Dendritic cell treated with granulocyte-macrophage colony-stimulating factor and Interleukin-4, amounts not matched to agents 40 ng/mL and 50 ng/mL, for 4 days (primary cell): ENCODE data around the gene APOBEC3C.
"Not testable (repeated sequence)": the region's sequence is repeated elsewhere in the genome, so short reads cannot be mapped to it uniquely, and the experiment has no call there.

Source experiments
- H3K27ac Mint-ChIP-seq: one replicate; pipeline ENCODE4 v1.8.0; 2022; ENCODE audit warnings: mild to moderate bottlenecking, mixed read lengths
- H3K27me3 Mint-ChIP-seq: one replicate; pipeline ENCODE4 v1.8.0; 2022; ENCODE audit warnings: mild to moderate bottlenecking, mixed read lengths
- H3K36me3 Mint-ChIP-seq: one replicate; pipeline ENCODE4 v1.8.0; 2022; ENCODE audit warnings: low read depth, mixed read lengths
- H3K4me1 Mint-ChIP-seq: one replicate; pipeline ENCODE4 v1.8.0; 2022; ENCODE audit warnings: low read depth, mixed read lengths
- H3K4me3 Mint-ChIP-seq: one replicate; pipeline ENCODE4 v1.8.0; 2022; ENCODE audit warnings: mild to moderate bottlenecking, moderate library complexity, mixed read lengths
- H3K9me3 Mint-ChIP-seq: one replicate; pipeline ENCODE4 v1.8.0; 2022; ENCODE audit warnings: mixed read lengths
- intact Hi-C: fragments of 100-400 bp; cut with micrococcal nuclease; formaldehyde crosslinking; loops from one replicate; pipeline ENCODE4 v1.15.0; 2022

The APOBEC3C gene

GRCh38 chr22:39040538-39041296 is 26.7 kb downstream of the APOBEC3C start, which contains the start of gene APOBEC3F:
APOBEC3F (plus strand) TSS chr22:39040864; CDS start chr22:39040961, 97 bp downstream.
- H3K27ac Mint-ChIP-seq = peak within 1 kb of the TSS; percentile 81
- peaks cover 38% of the 10 kb centered on the region for H3K4me1 Mint-ChIP-seq
- H3K4me3 Mint-ChIP-seq = peak within 1 kb of the TSS; percentile 81
- peaks cover 18% of the 10 kb centered on the region for H3K36me3 Mint-ChIP-seq
- H3K27me3 Mint-ChIP-seq, intact Hi-C loops, H3K9me3 Mint-ChIP-seq: not testable (repeated sequence)

- H3K27ac Mint-ChIP-seq = peak overlapping the region; percentile 81
- peaks cover 41% of the 10 kb centered on the region for H3K4me1 Mint-ChIP-seq
- peaks cover 25% of the 10 kb centered on the region for H3K36me3 Mint-ChIP-seq
- H3K4me3 Mint-ChIP-seq = no peak overlapping the region
- no peaks in the 10 kb centered on the region for H3K27me3 Mint-ChIP-seq
- H3K9me3 Mint-ChIP-seq = no peaks in the 10 kb centered on the region
- intact Hi-C loops = no loop called here
Measured at GRCh38 chr22:39041908-39042307, 27.9 kb downstream of the APOBEC3C start.

DNA sequence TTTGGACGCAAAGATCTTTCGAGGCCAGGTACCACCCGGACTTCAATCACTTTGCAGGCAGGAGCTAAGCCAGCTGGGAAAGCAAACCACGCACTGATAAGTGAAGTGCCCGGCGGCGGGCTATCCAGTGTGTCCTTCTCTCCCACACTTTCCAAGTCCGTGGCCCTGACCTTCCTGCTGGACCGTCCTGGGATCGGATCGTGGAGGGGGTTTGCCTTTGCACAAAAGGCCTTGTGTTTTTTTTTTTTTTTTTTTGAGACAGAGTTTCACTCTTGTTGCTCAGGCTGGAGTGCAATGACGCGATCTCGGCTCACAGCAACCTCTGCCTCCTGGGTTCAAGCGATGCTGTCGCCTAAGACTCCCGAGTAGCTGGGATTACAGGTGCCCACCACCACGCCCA is 29.0 kb downstream of the APOBEC3C start:
- Mint-ChIP-seq H3K36me3 (peaks cover 25% of the 10 kb centered on the region), H3K4me1 (peaks cover 42% of the 10 kb centered on the region)
- intact Hi-C loops, H3K9me3 Mint-ChIP-seq, H3K4me3 Mint-ChIP-seq, H3K27ac Mint-ChIP-seq, H3K27me3 Mint-ChIP-seq: not testable (repeated sequence)

DNA sequence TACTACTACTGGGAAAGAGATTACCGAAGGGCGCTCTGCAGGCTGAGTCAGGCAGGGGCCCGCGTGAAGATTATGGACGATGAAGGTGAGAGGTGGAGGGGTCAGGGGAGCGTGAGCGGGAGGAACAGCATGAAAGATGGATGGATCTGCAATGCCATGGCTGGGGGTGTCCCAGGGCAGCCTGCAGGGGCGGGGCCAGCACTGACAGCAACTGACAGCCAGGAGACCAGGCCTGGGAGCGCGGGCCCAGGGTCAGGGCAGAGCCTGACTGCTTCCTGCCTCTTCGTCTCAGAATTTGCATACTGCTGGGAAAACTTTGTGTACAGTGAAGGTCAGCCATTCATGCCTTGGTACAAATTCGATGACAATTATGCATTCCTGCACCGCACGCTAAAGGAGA is 31.1 kb downstream of the APOBEC3C start:
- H3K27me3 Mint-ChIP-seq, H3K27ac Mint-ChIP-seq, H3K9me3 Mint-ChIP-seq, intact Hi-C loops, H3K4me3 Mint-ChIP-seq: not testable (repeated sequence)
- Mint-ChIP-seq H3K4me1 (peaks cover 34% of the 10 kb centered on the region), H3K36me3 (peaks cover 25% of the 10 kb centered on the region)

DNA sequence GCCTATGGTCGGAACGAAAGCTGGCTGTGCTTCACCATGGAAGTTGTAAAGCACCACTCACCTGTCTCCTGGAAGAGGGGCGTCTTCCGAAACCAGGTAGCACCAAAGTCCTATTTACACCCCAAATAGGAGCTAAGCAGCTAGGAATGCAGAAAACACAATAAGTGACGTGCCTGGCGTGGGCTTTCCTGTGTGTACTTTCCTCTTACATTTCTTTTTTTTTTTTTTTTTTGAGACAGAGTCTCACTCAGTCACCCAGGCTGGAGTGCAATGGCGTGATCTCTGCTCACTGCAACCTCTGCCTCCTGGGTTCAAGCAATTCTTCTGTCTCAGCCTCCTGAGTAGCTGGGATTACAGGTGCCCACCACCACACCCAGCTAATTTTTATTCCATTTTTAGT is 35.4 kb downstream of the APOBEC3C start:
- intact Hi-C loops, H3K27ac Mint-ChIP-seq, H3K4me3 Mint-ChIP-seq, H3K9me3 Mint-ChIP-seq: not testable (repeated sequence)
- H3K4me1 Mint-ChIP-seq = peaks cover 29% of the 10 kb centered on the region
- H3K27me3 Mint-ChIP-seq = peaks cover 17% of the 10 kb centered on the region
- H3K36me3 Mint-ChIP-seq = peaks cover 19% of the 10 kb centered on the region

GRCh38 chr22:39051844-39052495 is 37.9 kb downstream of the APOBEC3C start:
- intact Hi-C loops, H3K4me3 Mint-ChIP-seq, H3K27ac Mint-ChIP-seq, H3K36me3 Mint-ChIP-seq, H3K4me1 Mint-ChIP-seq, H3K9me3 Mint-ChIP-seq: not testable (repeated sequence)
- peaks cover 17% of the 10 kb centered on the region for H3K27me3 Mint-ChIP-seq

DNA sequence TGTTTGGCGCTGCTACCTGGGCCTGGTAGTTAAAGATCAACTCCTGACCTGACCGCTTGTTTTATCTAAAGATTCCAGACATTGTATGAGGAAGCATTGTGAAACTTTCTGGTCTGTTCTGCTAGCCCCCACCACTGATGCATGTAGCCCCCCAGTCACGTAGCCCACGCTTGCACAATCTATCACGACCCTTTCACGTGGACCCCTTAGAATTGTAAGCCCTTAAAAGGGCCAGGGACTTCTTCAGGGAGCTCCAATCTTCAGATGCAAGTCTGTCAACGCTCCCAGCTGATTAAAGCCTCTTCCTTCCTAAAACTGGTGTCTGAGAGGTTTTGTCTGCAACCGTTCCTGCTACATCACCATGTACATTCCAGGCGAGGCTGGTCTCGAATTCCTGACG is 41.6 kb downstream of the APOBEC3C start:
- no peaks in the 10 kb centered on the region for H3K9me3 Mint-ChIP-seq
- no peak overlapping the region for H3K4me3 Mint-ChIP-seq
- H3K27me3 Mint-ChIP-seq = peaks cover 14% of the 10 kb centered on the region
- no peak overlapping the region for H3K27ac Mint-ChIP-seq
- no peaks in the 10 kb centered on the region for H3K36me3 Mint-ChIP-seq
- intact Hi-C loops = no loop called here
- peaks cover 7% of the 10 kb centered on the region for H3K4me1 Mint-ChIP-seq

DNA sequence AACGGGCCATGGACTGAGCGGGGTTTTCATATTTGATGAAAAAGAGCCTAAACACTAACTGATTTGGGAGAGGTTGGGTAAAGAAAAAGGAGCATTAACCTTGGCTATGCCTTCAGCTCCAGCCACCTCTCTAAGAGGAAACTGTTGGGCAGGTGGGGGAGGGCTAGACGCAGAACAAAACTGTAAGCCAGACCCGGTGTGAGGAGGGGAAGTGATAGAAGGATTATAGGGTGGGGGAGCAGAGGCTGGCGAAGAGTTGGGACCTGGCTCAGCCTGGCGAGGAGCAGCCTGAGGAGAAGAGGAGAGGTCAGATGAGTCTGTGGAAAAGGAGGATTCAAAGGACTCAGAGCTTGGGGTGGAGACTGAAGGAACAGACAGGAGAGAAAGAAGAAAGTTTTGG is 47.2 kb downstream of the APOBEC3C start:
- intact Hi-C loops, H3K4me1 Mint-ChIP-seq, H3K27ac Mint-ChIP-seq, H3K9me3 Mint-ChIP-seq, H3K4me3 Mint-ChIP-seq, H3K27me3 Mint-ChIP-seq, H3K36me3 Mint-ChIP-seq: not testable (repeated sequence)

DNA sequence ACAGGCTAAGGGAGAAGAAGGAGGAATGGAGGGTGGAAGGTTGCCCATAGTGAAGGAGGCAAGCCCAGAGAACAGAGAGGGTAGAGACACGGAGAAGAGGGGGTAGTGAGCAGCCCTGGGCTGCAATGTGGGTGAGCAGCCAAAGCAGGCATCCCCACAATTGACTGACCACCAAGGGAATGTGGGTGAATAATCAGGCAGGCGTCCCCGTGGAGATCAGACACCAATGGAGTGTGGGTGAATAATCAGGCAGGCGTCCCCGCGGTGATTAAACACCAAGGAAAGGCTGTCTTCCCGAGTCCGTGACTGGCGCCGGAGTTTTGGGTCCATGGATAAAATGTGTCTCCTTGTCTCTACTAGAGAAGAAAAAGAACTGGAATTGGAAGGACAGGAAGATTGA is 47.9 kb downstream of the APOBEC3C start:
- H3K27me3 Mint-ChIP-seq, H3K36me3 Mint-ChIP-seq, H3K27ac Mint-ChIP-seq, intact Hi-C loops, H3K9me3 Mint-ChIP-seq, H3K4me3 Mint-ChIP-seq, H3K4me1 Mint-ChIP-seq: not testable (repeated sequence)

DNA sequence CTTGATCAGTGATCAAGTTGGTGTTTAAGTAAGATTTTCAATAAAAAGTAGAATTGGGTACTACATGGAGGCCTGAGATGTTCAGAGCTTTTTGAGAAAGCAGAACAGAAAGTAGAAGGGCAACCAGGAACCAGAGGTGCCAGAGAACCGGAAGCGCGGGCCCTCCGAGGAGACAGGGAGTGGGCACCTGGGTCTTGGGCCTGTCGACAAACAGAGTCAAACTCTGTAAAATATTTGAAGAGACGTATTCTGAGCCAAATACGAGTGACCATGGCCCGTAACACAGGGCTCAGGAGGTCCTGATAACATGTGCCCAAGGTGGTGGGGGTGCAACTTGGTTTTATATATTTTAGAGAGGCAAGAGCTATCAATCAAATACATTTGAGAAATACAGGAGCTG is 49.8 kb downstream of the APOBEC3C start:
- H3K36me3 Mint-ChIP-seq, H3K4me3 Mint-ChIP-seq, H3K4me1 Mint-ChIP-seq, intact Hi-C loops, H3K27me3 Mint-ChIP-seq, H3K9me3 Mint-ChIP-seq: not testable (repeated sequence)
- H3K27ac Mint-ChIP-seq = peak overlapping the region; percentile 55

DNA sequence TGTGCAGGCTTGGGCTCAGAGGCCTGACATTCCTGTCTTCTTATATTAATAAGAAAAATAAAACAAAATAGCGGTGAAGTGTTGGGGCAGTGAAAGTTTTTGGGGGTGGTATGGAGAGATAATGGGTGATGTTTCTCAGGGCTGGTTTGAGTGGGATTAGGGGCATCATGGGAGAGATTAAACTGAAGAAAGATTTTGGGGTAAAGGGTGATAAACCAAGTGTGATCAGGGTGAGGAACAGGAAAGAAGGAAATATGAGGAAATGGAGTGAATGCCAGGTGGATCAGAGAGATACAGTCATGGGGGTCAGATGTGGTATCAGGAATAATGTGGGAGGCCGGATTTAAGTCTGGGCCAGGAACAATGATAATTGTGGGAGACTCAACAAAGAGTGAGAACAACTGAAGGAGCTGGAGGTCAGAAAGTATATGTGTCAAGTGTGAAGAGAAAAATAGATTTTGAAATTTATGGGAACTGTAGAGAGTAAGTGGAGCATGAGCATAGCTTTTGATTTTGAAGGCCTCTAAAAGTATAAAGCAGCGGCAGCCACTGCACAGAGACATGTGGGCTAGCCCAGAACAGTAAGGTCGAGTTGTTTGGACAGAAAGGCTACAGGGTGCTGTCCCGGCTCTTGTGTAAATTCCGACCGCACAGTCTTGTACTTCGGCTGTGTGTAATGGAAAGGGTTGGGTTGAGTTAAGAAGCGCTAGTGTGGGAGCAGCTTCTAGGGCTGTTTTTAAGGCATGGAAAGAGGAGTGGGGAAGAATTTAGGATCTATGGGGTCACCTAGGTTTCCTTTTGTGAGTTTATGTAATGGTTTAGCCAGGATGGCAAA is 52.6 kb downstream of the APOBEC3C start:
- H3K27ac Mint-ChIP-seq, H3K4me1 Mint-ChIP-seq, H3K9me3 Mint-ChIP-seq, H3K27me3 Mint-ChIP-seq, H3K36me3 Mint-ChIP-seq, intact Hi-C loops, H3K4me3 Mint-ChIP-seq: not testable (repeated sequence)

GRCh38 chr22:39068033-39068785 is 54.2 kb downstream of the APOBEC3C start:
- H3K36me3 Mint-ChIP-seq = no peaks in the 10 kb centered on the region
- H3K4me1 Mint-ChIP-seq = peaks cover 14% of the 10 kb centered on the region
- H3K27ac Mint-ChIP-seq = no peak overlapping the region

More at GRCh38 chr22:39068033-39068785, 54.2 kb downstream of the APOBEC3C start:
- H3K9me3 Mint-ChIP-seq = no peaks in the 10 kb centered on the region
- peaks cover 1% of the 10 kb centered on the region for H3K27me3 Mint-ChIP-seq
- no peak overlapping the region for H3K4me3 Mint-ChIP-seq
- intact Hi-C loops = no loop called here
